Motor neuron (in vitro differentiated cells): Measurements from ENCODE around the gene DSCAML1. TPM values are rescaled to one million over a fixed set of nuclear protein-coding genes. Genes with fewer than 3 reads are reported as not detected.

ENCODE experiments used
- ATAC-seq, 8 experiments: fragments of 200-7000 bp; cut with Tn5 transposase; replicated peaks in 6 of 8; 2 replicates each; pipeline ENCODE4 v1.8.0; 2021; ENCODE audit warnings: mild to moderate bottlenecking in 8 of 8, moderate library complexity in 8 of 8
- H3K27ac ChIP-seq, 2 donors: fragments of 250-450 bp; sonication (Bioruptor Pico); 2 replicates each; pipeline ENCODE4 v1.9.0; 2021; ENCODE audit warnings: antibody characterized with exemption in 2 of 2, mild to moderate bottlenecking in 2 of 2, moderate library complexity in 1 of 2
- H3K4me1 ChIP-seq, 2 donors: fragments of 250-450 bp; sonication (Bioruptor Pico); replicated peaks in 1 of 2; 2 replicates each; pipeline ENCODE4 v1.6.1; 2021; ENCODE audit warnings: antibody characterized with exemption in 2 of 2, mild to moderate bottlenecking in 2 of 2, moderate library complexity in 1 of 2
- H3K4me3 ChIP-seq, 5 donors: fragments of 250-450 bp; sonication (Bioruptor Pico); 2 replicates each; pipeline ENCODE4 v1.9.0; 2021; ENCODE audit warnings: antibody characterized with exemption in 5 of 5, mild to moderate bottlenecking in 5 of 5, moderate library complexity in 4 of 5
- WGBS, 10 experiments: fragments of 450-650 bp; shearing (Covaris generic); methylation state at CpG; one replicate each; pipeline ENCODE4 v1.0.0; 2022; 5-methylcytosine and 5-hydroxymethylcytosine counted together
- in situ Hi-C, 9 experiments: fragments of 400-800 bp; cut with MboI; loops; one replicate each; pipeline ENCODE4 v1.15.0; 2021; ENCODE audit warnings: low sequenced_read_pairs in 9 of 9, low pct_unique_long_range_greater_than_20kb in 2 of 9; ENCODE audit not compliant: unreplicated experiment in 9 of 9
- total RNA-seq, 8 experiments: library from RNA; unstranded; fragments of 300-600 nt; gene quantifications; 2 replicates each; pipeline versions ENCODE4 v1.2.3 to v1.2.4, GENCODE V29; 2022

DSCAML1 gene
- total RNA-seq, 8 experiments from 2014 or later, result 0.08 to 0.71 (median 0.42) TPM; not detected in 2

DNA sequence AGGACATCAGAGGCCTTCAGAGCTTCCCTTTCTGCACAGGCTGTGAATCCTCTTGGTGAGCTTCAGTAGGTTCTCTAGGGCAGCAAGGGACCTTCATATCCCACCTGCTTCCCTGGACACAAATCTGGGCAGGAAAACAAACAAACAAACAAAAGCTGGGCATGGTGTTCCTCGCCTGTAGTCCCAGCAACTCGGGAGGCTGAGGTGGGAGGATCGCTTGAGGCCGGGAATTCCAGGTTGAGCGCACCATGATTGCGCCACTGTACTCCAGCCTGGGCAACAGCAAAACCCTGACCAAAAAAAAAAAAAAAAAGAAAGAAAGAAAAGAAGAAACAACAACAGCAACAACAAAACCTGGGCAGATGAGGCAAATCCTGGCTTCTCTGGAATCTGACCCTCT, 376.4 kb downstream of the DSCAML1 start:
- in situ Hi-C loops, result loop anchor here in 2 of 9 experiments (10.0 kb wide), 2 partner anchors 384 to 534 kb away; no protein-coding TSS in a partner anchor

GRCh38 chr11:117420143-117420485, 376.9 kb downstream of the DSCAML1 start:
- no peak overlapping the region for H3K27ac ChIP-seq
- ATAC-seq, result no peak
- whole genome bisulfite sequencing, 10 experiments, result no CpG with 5 or more reads among the region's 12 CpGs
- peaks cover 8% of the 10 kb centered on the region in 2 donors for H3K4me1 ChIP-seq
- in situ Hi-C loops, result loop anchor here in 2 of 9 experiments (10.0 kb wide), 2 partner anchors 385 to 535 kb away; no protein-coding TSS in a partner anchor
- H3K4me3 ChIP-seq, result no peak overlapping the region

More for the DNA sequence above, 376.4 kb downstream of the DSCAML1 start:
- 73 to 100% (median 83%) methylated on average over 1 to 6 of the region's 6 CpGs; no CpG with 5 or more reads in 4 of the 10 experiments for WGBS, 10 experiments
- no peak overlapping the region for H3K4me3 ChIP-seq
- H3K4me1 ChIP-seq, result peaks cover 8% of the 10 kb centered on the region in 2 donors
- no peak overlapping the region for H3K27ac ChIP-seq
- ATAC-seq, result no peak

GRCh38 chr11:117419482-117420142, 377.4 kb downstream of the DSCAML1 start:
- peak in 5 of 8 experiments; percentile 48 to 83 (median 60) for ATAC-seq
- peaks cover 8% of the 10 kb centered on the region in 2 donors for H3K4me1 ChIP-seq
- H3K27ac ChIP-seq, result no peak overlapping the region
- in situ Hi-C loops, result loop anchor here in 2 of 9 experiments (10.0 kb wide), 2 partner anchors 385 to 535 kb away; no protein-coding TSS in a partner anchor
- WGBS, 10 experiments, result 38 to 80% (median 73%) methylated on average over 1 to 8 of the region's 12 CpGs; no CpG with 5 or more reads in 4 of the 10 experiments
- no peak overlapping the region for H3K4me3 ChIP-seq

GRCh38 chr11:117418737-117419481, 378.1 kb downstream of the DSCAML1 start:
- Histone ChIP-seq H3K27ac (no peak overlapping the region), H3K4me1 (peaks cover 6 to 8% of the 10 kb centered on the region in 2 donors), H3K4me3 (no peak overlapping the region)
- ATAC-seq, result peak in 3 of 8 experiments; percentile 15 to 52 (median 30)
- WGBS, 10 experiments, result 80 to 100% (median 86%) methylated on average over 1 to 7 of the region's 12 CpGs; no CpG with 5 or more reads in 2 of the 10 experiments
- in situ Hi-C loops, result no loop called here

GRCh38 chr11:117417856-117418255, 379.2 kb downstream of the DSCAML1 start:
- Histone ChIP-seq H3K4me1 (peaks cover 4 to 8% of the 10 kb centered on the region in 2 donors), H3K4me3 (no peak overlapping the region), H3K27ac (no peak overlapping the region)
- ATAC-seq, result no peak
- 60 to 100% (median 70%) methylated on average over 1 to 7 of the region's 12 CpGs; no CpG with 5 or more reads in 3 of the 10 experiments for WGBS, 10 experiments
- in situ Hi-C loops, result no loop called here

DNA sequence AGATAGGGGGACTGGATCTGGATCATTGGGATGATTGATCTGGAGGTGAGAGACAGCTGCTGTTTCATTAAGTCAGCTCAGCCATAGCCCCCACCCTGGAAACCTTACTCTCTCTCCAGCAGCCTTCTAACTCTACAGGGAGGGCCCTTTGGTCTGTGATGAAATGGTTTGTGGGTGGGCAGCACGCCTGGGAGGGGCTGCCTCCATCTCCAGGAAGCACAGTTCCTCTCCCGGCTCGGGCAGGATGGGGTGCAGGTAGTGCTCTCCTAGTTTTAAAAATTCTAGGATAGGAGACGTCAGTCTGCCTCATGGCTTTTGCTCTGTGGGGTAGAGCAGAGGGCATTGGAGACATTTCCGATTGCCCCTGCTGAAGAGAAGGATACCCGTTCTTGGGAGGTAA, 379.7 kb downstream of the DSCAML1 start:
- peaks cover 4 to 8% of the 10 kb centered on the region in 2 donors for H3K4me1 ChIP-seq
- WGBS, 10 experiments, result 10 to 100% (median 66%) methylated on average over 1 to 3 of the region's 6 CpGs; no CpG with 5 or more reads in 4 of the 10 experiments
- no peak overlapping the region for H3K27ac ChIP-seq
- no peak overlapping the region for H3K4me3 ChIP-seq
- no peak for ATAC-seq
- in situ Hi-C loops, result no loop called here

DNA sequence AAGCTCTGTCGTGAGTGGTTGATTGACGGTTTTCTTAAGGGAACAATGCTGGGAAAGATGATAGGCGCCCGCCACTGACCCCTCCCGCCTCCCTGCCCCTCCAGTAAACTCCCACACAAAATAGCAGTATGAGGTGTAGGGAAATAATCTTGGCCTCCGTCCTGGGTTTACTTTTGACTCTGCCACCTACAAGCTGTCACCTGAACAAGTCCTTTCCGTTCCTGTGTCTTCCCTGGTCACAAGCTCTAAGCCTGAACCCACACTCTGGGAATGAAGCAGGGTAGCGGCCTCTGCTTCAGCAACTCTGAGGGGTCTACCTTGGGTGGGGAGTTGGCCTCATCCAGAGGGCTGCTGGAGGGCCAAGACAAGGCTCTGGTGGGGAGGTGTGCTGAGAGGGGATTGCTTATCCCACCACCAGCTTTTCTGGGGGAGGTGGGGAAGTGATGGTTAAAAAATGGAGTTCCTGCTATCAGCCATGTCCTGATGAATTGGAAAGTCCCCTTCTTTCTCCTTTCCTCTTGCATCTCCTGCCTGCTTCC, 381.6 kb downstream of the DSCAML1 start:
- ATAC-seq, result no peak
- 60 to 91% (median 75%) methylated on average over 1 to 4 of the region's 8 CpGs; no CpG with 5 or more reads in 7 of the 10 experiments for WGBS, 10 experiments
- Histone ChIP-seq H3K27ac (no peak overlapping the region), H3K4me3 (no peak overlapping the region), H3K4me1 (peaks cover 4 to 8% of the 10 kb centered on the region in 2 donors)
- in situ Hi-C loops, result no loop called here

DNA sequence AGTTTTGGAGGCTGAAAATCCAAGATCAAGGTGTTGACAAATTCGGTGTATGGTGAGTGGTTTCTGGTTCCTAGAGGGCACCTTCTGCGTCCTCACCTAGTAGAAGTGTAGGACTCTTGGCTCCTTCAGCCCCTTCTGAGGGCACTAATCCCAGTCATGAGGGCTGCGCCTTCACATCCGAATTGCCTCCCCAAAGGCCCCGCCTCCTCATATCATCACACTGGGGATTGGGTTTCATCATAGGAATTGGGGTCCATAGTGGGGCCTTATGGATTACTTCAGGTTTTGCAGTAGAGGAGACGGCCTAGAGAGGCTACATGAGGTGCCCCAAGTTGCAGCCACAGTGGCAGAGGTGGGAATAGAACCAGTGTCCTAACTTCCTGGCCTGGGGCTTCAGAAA, 382.3 kb downstream of the DSCAML1 start:
- peaks cover 4 to 8% of the 10 kb centered on the region in 2 donors for H3K4me1 ChIP-seq
- ATAC-seq, result no peak
- in situ Hi-C loops, result no loop called here
- 79 to 100% (median 92%) methylated on average over 1 to 6 of the region's 6 CpGs; no CpG with 5 or more reads in 5 of the 10 experiments for WGBS, 10 experiments
- H3K4me3 ChIP-seq, result no peak overlapping the region
- H3K27ac ChIP-seq, result no peak overlapping the region

- 90 to 100% (median 100%) methylated on average over 2 to 6 of the region's 7 CpGs; no CpG with 5 or more reads in 2 of the 10 experiments for WGBS, 10 experiments
Measured at GRCh38 chr11:117413616-117414015, 383.4 kb downstream of the DSCAML1 start.

DNA sequence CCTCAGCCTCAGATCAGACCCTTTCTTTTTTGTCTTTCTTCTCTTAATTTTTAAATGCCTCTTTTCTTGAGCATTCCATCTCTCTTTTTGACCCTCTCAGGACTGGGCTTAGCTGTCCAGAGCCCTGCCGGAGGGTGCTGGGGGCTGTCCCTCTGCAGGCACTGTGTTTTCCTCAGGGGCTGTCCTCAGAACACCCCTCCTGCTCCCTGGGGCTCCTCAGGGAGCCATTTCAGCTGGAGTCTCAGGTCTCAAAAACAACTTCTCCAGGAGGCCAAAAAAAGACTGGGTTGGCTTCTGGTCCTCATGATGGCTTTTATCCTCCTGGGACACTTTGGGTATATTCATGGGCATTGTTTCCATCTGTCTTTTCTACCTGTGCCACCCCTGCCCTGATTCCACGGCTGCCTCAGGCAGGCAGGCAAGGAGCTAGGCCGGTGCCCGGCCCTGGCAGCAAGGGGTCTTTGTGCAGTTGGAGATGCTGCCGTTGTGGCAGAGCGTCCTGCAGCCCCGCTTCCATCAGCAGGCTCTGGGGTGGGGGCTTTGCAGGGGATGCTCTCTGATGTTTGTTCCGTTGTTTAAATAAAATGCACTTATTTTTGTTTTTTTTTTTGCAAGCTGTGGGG, 384.3 kb downstream of the DSCAML1 start:
- ATAC-seq, result no peak
- H3K4me1 ChIP-seq, result no peaks in the 10 kb centered on the region
- H3K27ac ChIP-seq, result no peak overlapping the region
- no peak overlapping the region for H3K4me3 ChIP-seq
- 29 to 100% (median 86%) methylated on average over 1 to 7 of the region's 8 CpGs; no CpG with 5 or more reads in 4 of the 10 experiments for WGBS, 10 experiments
- in situ Hi-C loops, result no loop called here

More at GRCh38 chr11:117413616-117414015, 383.4 kb downstream of the DSCAML1 start:
- H3K4me3 ChIP-seq, result no peak overlapping the region
- in situ Hi-C loops, result no loop called here
- H3K27ac ChIP-seq, result no peak overlapping the region
- no peak for ATAC-seq
- H3K4me1 ChIP-seq, result peaks cover 0 to under 1% of the 10 kb centered on the region in 2 donors

- ATAC-seq, result no peak
- 92 to 100% (median 92%) methylated on average over 4 to 6 of the region's 10 CpGs; no CpG with 5 or more reads in 7 of the 10 experiments for whole genome bisulfite sequencing, 10 experiments
- no peak overlapping the region for H3K27ac ChIP-seq
- no peaks in the 10 kb centered on the region for H3K4me1 ChIP-seq
- no peak overlapping the region for H3K4me3 ChIP-seq
- in situ Hi-C loops, result no loop called here
Measured at GRCh38 chr11:117412176-117412575, 384.8 kb downstream of the DSCAML1 start.

- in situ Hi-C loops, result no loop called here
- no peak overlapping the region for H3K27ac ChIP-seq
- no peak for ATAC-seq
- no peaks in the 10 kb centered on the region for H3K4me1 ChIP-seq
- H3K4me3 ChIP-seq, result no peak overlapping the region
- 68 to 92% (median 83%) methylated on average over 2 to 8 of the region's 10 CpGs; no CpG with 5 or more reads in 7 of the 10 experiments for WGBS, 10 experiments
Measured at GRCh38 chr11:117411736-117412135, 385.3 kb downstream of the DSCAML1 start.
